ENCODE data around the gene DIP2C.
"Not testable (repeated sequence)": the region's sequence is repeated elsewhere in the genome, so short reads cannot be mapped to it uniquely, and the experiment has no call there.

The DIP2C gene

DNA sequence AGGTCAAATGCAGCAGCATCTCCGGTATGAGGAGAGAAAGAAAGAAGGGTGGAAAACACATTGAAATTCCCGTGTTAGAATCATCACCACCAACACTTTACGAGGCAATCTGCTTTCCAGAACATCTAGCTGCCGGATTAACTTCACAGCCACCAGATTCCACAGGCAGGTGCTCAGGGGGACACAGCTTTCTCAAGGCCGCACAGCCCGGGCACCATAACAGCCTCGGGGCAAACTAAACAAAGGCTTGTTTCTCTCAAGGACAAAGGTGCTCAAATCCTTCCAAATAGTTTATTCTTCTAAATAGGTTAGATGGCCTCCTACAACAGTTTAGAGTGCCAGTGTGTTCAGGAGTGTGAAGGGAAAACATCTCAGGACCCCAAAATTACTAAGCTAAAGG, 156.3 kb downstream of the DIP2C start:
- no peak for DNase-seq (ENCODE audit: low spot score)

DNA sequence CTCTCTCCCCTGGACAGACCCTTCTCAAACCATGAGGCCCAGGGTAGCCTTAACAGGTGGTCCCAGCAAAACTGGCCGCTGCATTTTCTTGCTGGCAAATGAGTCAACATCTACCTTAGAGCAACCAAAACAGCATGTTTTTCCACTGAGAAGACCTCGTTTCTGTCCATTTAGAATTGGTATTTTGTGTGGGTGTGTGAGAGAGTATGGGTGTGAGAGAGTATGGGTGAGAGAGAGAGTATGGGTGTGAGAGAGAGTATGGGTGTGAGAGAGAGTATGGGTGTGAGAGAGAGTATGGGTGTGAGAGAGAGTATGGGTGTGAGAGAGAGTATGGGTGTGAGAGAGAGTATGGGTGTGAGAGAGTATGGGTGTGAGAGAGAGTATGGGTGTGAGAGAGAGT, 157.1 kb downstream of the DIP2C start:
- not testable (repeated sequence) for DNase-seq (ENCODE audit: low spot score)

DNA sequence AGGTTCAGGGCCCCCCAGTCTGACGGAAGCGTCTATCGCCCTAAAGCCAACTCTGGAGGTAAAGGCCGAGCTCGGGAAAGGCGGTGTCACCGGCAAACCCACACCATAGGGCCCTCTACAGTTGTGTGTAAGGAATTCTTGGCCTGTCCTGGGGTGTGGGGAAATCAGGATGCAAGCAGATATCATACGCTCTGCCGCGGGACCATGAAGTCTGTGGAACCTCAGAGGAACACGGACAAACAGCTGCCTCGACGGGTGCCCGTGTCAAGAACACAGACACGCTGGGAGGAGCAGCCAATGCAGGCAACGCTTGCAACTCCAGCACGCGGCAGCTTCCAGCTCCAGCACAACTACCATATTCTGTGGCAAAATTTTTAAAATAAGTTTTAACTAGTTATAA, 157.9 kb downstream of the DIP2C start:
- no peak for DNase-seq (ENCODE audit: low spot score)

DNA sequence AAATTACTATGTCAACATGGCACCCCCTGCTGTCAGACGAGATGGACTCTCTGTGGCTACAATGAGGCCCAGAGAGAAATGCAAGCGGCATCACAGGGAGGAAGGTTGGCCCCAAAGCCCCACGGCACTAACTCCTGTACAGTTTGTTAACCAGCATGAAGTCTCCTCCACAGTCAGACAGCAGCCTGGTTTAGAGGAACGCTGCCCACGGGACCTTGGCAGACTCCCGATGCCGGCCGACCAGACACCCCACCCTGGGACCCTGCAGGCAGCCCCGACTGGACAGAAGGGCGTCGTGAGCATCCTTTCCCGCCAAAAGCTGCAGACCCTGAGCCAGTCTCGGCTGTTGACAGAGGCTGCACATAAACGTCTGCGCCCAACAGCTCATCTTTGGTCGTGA, 158.8 kb downstream of the DIP2C start:
- DNase-seq (ENCODE audit: low spot score) = no peak

DNA sequence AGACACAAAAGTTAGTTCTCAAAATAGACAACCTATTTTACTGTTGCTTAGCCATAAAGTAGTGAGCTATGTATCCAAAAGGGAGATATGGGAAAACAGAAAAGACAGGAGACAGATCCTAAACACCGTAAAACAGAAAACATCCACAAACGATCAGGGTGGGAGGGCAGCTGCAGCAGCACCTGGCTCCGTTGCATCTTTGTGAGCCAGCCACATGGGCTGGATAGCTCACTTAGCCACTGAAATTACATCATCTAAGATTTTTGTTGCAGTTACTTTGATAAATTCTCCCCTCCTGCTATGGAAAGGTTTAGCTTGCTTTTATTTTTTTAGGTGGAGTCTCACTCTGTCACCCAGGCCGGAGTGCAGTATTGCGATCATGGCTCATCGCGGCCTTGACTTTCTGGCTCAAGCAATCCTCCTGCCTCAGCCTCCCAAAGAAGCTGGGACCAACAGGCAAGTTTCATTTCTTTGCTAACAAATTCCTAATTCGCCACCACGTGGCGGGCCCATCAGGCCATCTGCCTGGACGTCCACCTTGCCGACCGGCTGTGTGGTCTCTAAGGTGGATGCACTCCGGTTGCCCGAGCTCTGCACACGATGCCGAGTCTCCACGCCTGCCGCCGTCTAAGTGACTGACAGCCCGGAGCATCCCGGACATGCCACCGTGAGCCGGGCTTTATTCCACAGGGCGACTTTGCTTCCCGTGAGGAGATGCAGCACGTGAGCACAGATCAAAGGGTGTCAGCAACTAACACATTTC, 159.8 kb downstream of the DIP2C start:
- DNase-seq (ENCODE audit: low spot score) = no peak

DNA sequence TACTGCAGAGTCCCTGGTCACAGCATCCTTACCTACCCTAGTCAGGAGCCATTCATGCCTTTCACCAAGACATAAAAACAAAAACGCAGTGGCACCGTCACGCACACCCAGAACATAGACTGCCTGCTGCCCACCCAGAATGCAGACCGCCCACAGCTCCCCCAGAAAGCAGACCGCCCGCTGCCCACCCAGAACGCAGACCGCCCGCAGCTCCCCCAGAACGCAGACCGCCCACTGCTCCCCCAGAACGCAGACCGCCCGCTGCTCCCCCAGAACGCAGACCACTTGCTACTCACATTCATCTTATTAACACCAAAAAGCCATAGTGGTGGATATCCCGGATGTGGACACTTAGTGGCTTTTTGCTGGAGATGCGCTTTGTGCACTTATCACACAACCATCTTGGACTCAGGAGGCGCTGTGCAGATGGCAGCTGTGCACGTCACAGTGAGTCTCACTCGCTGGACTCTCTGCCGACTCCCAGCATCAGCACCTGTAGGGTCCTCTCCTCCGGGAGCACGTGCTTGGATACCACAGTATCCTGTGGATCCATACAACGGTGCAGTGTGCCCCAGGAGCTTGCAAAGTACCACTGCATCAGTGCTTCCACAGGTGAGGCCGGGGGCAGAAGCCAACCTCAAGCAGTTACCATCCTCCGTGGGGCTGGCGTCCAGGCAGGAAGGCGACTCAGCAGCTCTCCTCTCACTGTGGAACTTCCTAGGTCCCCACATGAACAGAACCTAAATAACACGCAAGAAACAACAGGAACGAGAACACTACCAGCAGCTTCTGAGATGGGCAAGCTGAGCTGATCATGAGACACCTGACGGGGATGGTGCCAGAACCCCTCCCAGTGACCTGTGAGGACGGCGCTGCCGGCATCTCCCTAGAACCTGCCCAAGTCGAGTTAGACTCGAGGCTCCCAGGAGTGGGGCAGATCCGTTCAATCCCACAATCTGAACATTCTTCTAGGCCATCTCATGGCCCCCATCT, 161.0 kb downstream of the DIP2C start:
- no peak for DNase-seq (ENCODE audit: low spot score)

DNA sequence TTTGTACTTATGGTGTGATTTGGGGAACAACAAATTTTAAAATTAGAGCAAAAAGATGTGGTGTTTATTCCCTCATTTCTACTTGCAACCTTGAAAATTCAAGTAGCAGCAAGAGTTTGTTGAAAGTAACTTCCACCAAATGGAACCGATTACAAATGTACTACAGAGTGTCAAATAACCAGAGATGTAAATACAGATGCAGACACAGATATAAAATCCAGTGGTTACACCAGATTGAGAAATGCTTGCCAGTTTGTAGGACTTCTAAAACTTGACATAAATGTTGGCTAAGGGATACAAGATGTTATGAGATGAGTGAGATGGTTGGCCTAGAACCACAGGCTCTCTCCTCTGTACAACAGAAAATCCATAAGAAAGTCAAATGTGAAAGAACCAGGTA, 162.1 kb downstream of the DIP2C start:
- no peak for DNase-seq (ENCODE audit: low spot score)

DNA sequence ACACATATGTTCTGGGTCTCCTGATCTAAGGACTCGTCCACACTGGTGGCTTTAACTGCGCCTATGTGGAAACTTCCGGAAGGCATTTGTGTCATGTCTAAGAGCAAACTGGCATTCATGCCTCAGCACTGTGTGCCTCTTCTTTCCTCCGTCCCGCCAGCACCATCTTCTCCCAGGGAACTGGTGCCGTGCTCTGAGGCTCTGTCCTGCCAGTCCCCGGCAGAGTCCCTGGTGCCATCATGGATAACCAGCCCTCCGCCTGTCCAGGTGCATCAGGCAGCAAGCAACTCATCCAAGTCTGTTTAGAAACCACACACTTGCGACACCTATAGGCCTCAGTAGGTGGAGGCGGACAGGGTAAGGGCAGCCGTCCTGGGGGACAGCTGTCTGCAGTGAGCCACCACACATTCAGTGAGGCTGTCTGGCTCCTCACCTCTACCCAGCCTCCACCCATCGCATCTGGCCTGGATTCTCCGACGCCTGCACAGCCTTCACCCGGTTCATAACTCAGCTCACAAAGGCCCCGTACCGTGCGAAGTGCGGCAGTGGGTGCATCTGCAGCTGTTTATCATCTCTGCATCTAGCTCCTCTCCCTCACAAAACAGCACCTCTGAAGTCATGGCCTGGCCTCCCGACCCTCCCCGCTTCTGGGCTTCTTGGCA, 162.7 kb downstream of the DIP2C start:
- no peak for DNase-seq (ENCODE audit: low spot score)

DNA sequence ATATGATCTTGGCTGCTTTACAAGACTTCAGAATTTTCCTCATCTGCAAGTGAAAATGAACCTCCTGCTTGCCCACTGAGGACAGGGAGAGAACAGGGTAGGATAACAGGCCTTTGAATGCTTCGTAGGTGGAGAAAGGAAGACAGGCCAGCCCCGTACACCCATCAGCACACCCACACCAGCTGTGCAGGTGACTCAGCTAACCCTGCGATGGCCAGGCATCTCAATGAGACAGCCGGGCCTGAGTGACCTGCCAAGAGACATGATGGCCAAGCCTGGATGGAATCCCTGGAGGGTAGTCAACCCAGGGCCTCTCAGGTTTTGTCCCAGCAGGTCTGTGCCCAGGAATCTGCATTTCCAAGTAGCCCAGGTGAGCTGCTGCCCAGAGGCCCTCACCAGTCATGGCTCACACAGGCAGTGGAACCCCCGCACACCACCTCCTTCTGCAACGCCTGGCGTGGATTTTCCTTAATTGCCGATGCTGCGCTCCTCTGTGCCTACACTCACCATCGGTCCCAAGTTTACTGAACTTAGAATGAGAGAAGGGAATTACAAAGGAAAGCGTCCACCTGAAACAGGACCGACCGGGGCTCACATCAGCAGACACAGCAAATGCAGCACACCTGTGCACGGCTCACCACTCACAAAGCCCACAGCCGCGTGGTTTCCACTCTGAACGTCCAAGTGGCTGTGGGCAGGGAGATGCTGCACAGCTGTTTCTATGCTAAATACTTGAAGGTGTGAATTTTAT, 163.7 kb downstream of the DIP2C start:
- DNase-seq (ENCODE audit: low spot score) = no peak

DNA sequence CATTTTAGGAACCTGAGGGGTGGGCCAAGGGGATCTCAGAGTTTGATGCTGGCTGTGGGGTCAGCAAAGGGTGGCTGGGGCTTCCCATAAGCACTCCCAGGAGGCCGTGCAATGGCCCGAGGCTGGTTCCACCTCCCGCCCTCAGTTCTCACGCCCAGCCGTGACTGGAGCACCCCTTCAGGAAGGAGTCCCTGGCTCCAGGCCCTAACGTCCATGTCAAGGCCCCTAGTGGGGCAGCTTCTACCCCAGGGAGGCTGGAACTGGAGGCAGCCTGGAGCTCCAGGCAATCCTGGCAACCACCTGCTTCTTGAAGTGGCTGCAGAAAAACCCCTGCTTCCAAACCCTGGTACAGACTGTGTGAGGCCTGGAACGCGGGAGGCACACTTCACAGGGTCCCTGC, 165.5 kb downstream of the DIP2C start:
- no peak for DNase-seq (ENCODE audit: low spot score)

DNA sequence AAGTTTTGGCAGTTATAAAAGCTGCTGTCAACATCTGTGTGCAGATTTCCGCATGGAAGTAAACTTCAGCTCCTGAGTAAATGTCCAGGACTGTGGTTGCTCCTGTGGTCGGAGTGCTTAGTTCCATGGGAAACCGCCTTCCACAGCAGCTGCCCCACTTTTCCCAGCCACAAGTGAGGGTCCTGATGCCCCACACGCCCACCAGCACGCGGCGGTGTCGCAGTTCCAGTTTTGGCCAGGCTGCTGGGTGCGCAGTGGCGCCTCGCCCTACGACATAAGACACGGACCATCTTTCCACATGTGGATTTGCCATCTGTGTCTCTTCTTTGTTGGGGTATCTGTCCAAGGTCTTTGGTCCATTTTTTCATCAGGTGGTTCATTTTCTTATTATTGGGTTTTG, 167.1 kb downstream of the DIP2C start:
- no peak for DNase-seq (ENCODE audit: low spot score)

DNA sequence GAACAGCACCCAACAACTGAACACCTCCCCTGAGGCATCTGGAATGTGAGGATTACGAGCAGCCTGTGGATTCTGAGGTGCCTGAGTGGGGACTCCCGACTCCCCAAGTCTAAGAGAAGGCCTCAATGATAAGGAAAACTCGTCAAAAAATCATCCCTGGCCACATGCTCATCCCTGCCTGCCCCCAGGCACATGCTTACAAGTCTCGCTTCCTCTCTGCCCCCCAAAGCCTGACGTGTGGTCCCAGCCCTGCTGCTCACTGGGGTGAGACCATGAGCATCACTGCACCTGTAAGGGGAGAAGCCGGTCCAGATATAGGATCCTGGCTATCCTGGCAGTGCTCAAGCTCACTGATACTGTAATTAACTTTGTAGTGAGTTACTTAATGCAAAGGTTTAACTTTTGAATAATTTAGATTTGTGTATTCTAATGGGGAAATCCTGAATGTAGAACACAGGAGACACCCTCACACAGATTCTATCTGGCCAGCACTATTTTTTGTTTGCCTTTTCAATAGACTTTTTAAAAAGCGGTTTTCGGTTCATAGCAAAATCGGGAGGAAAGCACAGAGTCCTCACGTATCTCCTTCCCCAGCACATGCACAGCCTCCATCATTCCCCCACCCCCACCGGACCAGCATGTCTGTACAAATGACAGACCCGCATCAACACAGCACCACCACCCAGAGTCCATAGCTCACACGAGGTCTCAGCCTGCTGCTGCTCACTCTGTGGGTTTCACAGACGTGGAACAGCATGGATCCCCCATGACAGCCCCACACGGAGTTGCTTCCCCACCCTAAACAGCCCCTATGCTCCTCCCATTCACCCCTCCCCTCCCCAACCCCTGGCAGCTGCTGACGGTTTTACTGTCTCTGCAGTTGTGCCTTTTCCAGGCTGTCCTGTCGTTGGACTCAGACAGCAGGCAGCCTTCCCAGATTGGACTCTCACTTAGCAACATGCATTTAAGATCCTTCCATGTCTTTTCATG, 167.9 kb downstream of the DIP2C start:
- DNase-seq (ENCODE audit: low spot score) = no peak

DNA sequence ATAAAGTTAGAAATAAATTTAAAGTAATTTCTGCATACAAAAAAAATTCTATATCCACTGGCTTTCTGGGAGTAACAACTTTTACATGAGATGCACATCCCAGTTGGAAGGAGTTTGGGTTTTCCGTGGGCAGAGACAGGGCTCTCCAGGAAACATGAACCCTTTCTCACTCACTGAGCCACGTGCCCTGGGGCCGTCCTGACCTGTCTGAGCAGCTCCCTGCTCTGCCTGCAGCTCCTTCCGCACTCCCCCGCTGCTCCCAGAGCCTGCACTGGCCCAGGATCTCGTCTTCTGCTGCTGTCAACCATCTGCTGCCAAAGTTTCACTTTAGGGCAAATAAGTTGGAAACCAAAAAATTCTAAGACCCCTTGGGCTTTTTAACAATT, 169.1 kb downstream of the DIP2C start:
- DNase-seq (ENCODE audit: low spot score) = no peak

DNA sequence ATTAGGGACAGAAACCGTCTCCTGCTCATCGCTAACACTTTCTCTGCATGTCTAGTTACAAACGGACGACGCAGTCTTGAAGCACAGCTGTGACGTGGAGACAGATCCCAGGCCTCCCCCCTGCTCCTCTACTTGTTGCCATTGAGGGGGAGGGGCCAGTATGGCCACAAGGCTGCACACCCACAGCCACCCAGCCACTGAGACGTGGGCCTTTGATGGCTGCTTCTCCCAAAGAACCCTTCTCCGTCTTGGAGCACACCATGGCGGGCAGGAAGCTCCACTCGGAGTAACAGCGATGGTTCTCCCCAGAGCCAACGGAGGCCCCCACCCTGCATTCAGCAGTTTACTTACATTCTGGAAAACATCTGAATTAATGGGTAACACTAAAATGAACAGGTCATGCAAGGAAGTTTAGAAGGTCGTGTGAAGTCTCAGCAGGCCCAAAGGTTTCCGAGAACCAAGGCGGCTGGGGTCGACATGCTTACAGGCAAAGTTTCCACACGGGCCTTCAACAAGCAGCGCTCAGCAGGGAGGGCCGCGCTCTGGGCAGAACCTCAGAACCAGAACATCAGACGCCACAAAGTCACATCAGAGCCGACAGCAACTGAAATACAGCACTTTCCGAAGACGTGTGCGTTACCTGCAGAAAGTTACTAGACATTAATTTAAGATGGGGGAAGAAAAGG, 169.6 kb downstream of the DIP2C start:
- no peak for DNase-seq (ENCODE audit: low spot score)

DNA sequence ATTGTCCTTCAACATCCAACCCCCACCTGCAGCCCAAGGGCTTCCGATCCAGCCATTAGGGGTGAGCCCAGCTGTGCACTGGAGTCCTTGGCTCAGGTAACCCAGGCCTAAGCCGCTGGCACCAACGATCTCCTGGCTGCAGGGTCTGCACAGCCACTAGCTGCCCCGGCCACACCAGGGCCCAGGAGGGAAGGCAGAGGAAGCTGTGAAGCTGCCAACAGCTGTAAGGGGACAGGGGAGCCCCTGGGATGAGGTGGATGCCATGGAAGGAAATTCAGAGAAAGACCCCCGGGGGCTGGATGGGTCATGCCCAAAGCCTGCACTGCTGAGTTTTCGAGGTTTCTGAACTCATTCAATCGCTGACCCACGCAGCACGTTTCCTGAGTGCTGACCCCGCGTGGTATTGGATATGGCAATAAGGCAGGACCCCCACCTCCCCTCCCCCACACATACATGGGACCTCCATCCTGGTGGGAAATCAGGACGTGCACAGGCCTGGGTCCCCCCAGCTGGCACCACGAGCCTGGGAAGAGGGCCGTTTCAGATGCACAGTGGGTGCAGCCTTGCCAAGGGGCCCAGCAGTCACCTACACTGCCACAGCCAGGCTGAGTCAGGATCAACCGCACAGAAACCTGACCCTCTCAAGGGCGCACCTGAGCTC, 170.3 kb downstream of the DIP2C start:
- no peak for DNase-seq (ENCODE audit: low spot score)

DNA sequence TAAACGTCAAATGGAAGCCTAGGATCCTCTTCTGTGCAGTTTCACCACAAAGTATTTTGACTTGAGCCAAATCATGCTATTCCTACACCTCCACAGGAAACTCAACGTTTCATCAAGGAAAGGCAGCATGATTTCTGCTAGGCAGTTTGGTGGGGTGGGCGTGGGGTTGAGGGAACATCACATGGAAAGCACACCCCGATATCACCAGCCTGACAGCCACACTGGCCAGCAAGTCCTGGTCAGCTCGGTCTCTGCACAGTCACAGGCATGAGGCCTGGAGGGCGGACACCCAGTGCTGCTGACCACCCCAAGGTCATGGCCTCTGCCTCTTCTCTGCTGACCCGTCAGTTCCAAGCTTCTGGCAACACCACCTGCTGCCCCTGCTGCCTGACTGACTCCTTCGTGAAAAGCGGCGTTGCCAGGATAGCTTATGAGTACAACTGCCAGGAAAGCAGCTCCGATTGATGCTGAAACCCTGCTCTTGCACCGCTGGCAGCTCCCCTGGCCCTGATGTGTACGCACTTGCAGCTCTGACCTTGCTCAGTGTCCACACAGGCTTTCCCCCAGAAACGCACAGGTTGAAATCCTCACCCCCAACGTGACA, 171.5 kb downstream of the DIP2C start:
- DNase-seq (ENCODE audit: low spot score) = no peak

DNA sequence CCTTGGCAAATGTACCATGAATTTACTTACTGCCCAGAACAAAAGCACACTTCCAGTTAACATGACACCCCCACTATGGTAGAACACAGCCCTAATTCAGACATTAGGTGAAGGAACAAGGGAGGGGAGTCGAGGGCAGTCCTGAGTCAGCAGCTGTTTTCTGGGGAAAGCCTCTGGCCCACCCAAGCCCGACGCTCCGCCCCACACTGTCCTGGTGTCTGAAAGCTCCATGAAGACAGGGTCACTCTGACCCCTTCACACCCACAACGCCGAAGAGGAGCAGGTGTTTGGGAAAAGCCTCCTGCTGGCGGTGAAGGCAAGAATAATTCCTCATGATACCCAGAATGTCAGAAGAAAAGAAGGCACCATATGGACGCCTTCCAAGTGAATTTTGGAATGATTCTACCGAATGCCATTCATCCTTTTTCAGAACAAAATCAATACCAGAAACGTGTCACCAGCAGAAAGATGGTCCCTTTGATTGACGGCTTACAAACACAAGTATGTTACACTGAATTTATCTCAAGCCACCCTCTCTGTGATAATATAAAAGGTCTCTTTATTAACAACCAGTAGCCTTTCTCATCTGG, 172.1 kb downstream of the DIP2C start:
- no peak for DNase-seq (ENCODE audit: low spot score)

DNA sequence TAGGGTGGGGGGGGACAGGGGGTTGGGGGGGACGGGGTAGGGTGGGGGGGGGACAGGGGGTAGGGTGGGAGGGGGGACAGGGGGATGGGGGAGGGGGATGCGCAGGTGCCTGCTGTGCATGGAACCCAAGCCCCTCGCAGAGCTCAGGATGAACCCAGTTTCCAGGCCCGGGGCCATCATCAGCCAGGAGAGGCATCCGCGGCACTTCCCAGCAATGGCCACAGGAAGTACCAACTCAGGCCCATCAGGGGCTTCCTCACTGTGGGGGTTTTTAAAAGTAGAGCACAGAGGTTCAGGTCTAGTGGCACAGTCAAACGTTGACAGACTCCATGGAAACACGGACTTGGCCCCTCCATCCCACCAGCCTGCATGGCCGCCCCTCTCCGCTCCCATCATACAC, 172.7 kb downstream of the DIP2C start:
- DNase-seq (ENCODE audit: low spot score) = no peak

DNA sequence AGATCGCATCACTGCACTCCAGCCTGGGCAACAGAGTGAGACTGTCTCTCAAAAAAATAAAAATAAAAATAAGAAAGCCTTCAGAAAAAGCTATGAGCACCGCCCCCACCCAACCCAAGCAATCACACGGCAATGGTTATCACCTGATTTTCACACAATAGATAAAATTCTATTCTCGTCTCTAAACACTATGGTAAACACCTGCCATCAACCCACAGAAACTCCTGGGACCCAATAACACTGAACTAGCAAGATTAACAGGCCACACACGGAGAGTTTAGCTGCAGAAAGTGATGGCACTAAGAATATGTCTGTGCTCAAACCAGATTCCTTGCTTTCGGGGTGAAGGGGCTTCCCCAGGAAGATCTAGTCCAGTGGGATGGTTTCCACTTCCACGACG, 173.8 kb downstream of the DIP2C start:
- no peak for DNase-seq (ENCODE audit: low spot score)
